H1 (cell line): Measurements from ENCODE around the gene SCARB1. TPM values are rescaled to one million over a fixed set of nuclear protein-coding genes. Genes with fewer than 3 reads are reported as not detected.

Source experiments
- CHD7 ChIP-seq: fragments of 300-600 bp; sonication (generic); IDR thresholded peaks from 2 replicates; pipeline ENCODE4 v1.7.1; 2012; ENCODE audit warnings: low read length, moderate library complexity, mild to moderate bottlenecking, inconsistent platforms; ENCODE audit not compliant: insufficient replicate concordance
- JUND ChIP-seq: IDR thresholded peaks from 2 replicates; pipeline ENCODE4 v1.6.1; 2011; ENCODE audit warnings: mild to moderate bottlenecking, improper control_type of control experiment, low read length
- TBP ChIP-seq: IDR thresholded peaks from 2 replicates; pipeline ENCODE4 v1.6.1; 2011; ENCODE audit warnings: low read depth, low read length, improper control_type of control experiment
- polyA plus RNA-seq, 7 experiments: library from polyadenylated mRNA; depleted of rRNA in 3 of 7; stranded (reverse) in 5 of 7; unstranded in 2 of 7; fragments of >200 nt in 5 of 7; fragments of 200-250 nt in 2 of 7; gene quantifications; 1 replicate in 5 of 7; 2 replicates in 1 of 7; 4 replicates in 1 of 7; pipeline versions ENCODE4 v1.2.1 to v1.2.3, GENCODE V29; 2011 to 2013; ENCODE audit warnings: missing spikeins in 2 of 7, mixed read lengths in 2 of 7
- total RNA-seq: library from RNA; stranded (reverse); fragmentation: NEBNext Ultra II Directional; extraction: Animal tissue kit (Norgen Biotek cat#: 25700); gene quantifications from 2 replicates; pipeline ENCODE4 v1.2.1, GENCODE V29; 2021
- TF ChIP-seq, protein P1 (sequence below): IDR thresholded peaks from 2 replicates; pipeline ENCODE4 v1.6.1; 2012; ENCODE audit warnings: inconsistent platforms

SCARB1 gene
- total and polyA plus RNA-seq, 2 of the 8 experiments (the other 6 are each of a cell fraction or from before 2014, with no cell fraction given): 45.3 to 57.1 TPM

DNA sequence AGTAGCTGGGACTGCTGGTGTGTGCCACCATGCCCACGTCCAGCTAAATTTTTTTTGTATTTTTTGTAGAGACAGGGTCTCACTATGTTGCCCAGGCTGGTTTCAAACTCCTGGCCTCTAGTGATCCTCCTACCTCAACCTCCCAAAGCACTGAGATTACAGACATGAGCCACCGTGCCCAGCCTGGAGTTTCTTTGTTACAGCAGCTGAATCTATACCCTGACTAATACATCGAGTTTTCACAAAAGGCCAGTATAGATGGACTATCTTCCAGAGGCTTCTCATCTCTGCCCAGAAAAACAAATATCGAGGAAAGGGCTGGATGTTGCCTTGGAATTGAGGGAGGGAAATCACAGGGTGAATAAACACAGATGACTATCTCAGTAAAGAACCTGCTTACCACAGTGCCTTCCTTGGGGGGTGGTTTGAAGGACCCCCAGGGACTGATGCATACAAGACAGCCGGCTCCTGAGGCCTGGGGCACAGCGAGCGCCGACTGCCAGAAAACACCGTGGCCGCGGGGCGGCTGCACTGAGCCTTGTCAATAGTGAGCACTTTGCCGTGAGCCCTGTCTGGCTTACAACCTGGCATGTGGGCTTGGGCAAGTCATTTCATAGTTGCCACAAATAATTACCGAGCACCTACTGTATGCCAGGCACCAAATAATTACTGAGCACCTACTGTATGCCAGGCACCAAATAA lies 111.9 kb downstream of the SCARB1 start (continued):
- TF ChIP-seq CHD7 (no peak), JUND (no peak), TBP (no peak)
- TF ChIP-seq, protein P1, sequence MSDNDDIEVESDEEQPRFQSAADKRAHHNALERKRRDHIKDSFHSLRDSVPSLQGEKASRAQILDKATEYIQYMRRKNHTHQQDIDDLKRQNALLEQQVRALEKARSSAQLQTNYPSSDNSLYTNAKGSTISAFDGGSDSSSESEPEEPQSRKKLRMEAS: no peak
- TF ChIP-seq, all 59 proteins: peak for 0
